ENCODE data around the gene ABCF3.

Gene ABCF3

GRCh38 chr3:184166671-184167070 lies 19.3 kb upstream of the ABCF3 start:
- TF ChIP-seq, protein P1, sequence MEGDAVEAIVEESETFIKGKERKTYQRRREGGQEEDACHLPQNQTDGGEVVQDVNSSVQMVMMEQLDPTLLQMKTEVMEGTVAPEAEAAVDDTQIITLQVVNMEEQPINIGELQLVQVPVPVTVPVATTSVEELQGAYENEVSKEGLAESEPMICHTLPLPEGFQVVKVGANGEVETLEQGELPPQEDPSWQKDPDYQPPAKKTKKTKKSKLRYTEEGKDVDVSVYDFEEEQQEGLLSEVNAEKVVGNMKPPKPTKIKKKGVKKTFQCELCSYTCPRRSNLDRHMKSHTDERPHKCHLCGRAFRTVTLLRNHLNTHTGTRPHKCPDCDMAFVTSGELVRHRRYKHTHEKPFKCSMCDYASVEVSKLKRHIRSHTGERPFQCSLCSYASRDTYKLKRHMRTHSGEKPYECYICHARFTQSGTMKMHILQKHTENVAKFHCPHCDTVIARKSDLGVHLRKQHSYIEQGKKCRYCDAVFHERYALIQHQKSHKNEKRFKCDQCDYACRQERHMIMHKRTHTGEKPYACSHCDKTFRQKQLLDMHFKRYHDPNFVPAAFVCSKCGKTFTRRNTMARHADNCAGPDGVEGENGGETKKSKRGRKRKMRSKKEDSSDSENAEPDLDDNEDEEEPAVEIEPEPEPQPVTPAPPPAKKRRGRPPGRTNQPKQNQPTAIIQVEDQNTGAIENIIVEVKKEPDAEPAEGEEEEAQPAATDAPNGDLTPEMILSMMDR (conservative IDR thresholded peaks at IDR 0.05; ENCODE audit: low read depth, low read length), result no peak
- no peak for DNase-seq (ENCODE audit: low read depth)
- H3K4me3 ChIP-seq (ENCODE audit: low read length), result no peak overlapping the region

GRCh38 chr3:184167786-184168185 lies 18.2 kb upstream of the ABCF3 start:
- TF ChIP-seq, protein P1 (conservative IDR thresholded peaks at IDR 0.05; ENCODE audit: low read depth, low read length), result no peak
- H3K4me3 ChIP-seq (ENCODE audit: low read length), result no peak overlapping the region
- DNase-seq (ENCODE audit: low read depth), result no peak

GRCh38 chr3:184168363-184169120 lies 17.5 kb upstream of the ABCF3 start:
- no peak for DNase-seq (ENCODE audit: low read depth)

DNA sequence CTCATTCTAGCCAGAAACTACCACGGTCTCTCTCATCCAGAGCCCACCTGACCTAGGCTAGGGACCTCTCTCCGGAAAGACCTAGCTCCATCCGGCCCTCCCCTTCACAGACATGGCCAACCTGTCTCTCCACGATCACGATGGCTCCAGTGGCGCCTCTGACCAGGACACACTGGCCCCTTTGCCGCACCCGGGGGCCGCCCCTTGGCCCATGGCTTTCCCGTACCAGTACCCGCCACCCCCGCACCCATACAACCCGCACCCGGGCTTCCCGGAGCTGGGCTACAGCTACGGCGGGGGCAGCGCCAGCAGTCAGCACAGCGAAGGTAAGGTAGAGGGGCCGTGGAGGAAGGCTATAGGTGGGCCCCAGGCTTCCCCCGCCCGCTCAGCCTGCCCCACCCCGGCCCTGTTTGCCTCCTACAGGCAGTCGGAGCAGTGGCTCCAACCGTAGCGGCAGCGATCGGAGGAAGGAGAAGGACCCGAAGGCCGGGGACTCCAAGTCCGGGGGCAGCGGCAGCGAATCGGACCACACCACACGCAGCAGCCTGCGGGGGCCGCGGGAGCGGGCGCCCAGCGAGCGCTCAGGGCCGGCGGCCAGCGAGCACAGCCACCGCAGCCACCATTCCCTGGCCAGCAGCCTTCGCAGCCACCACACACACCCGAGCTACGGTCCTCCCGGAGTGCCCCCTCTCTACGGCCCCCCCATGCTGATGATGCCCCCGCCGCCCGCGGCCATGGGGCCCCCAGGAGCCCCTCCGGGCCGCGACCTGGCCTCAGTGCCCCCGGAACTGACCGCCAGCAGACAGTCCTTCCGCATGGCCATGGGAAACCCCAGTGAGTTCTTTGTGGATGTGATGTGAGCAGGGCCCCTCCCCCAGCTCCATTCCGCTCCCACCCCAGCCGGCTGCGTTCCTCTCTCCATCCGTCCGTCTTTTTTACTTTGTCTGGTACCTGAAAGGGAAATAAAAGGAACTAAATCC lies 15.8 kb upstream of the ABCF3 start:
- TF ChIP-seq, protein P1 (conservative IDR thresholded peaks at IDR 0.05; ENCODE audit: low read depth, low read length), result no peak
- no peak overlapping the region for H3K4me3 ChIP-seq (ENCODE audit: low read length)
- DNase-seq (ENCODE audit: low read depth), result no peak

More at GRCh38 chr3:184168363-184169120, 17.5 kb upstream of the ABCF3 start:
- TF ChIP-seq, protein P1 (conservative IDR thresholded peaks at IDR 0.05; ENCODE audit: low read depth, low read length), result no peak
- no peak overlapping the region for H3K4me3 ChIP-seq (ENCODE audit: low read length)

- no peak for DNase-seq (ENCODE audit: low read depth)
- TF ChIP-seq, protein P1 (conservative IDR thresholded peaks at IDR 0.05; ENCODE audit: low read depth, low read length), result no peak
- no peak overlapping the region for H3K4me3 ChIP-seq (ENCODE audit: low read length)
Measured at GRCh38 chr3:184171562-184171961, 14.4 kb upstream of the ABCF3 start.

- TF ChIP-seq, protein P1 (conservative IDR thresholded peaks at IDR 0.05; ENCODE audit: low read depth, low read length), result no peak
- no peak overlapping the region for H3K4me3 ChIP-seq (ENCODE audit: low read length)
- no peak for DNase-seq (ENCODE audit: low read depth)
Measured at GRCh38 chr3:184172681-184173373, 13.2 kb upstream of the ABCF3 start.

Data from retinal pigment epithelial cell (primary cell).